Activated B cell treated with CpG ODN at 0.5 μM for 24 hours (primary cell): ENCODE results near the gene MACC1. TPM values are rescaled to one million over a fixed set of nuclear protein-coding genes. Genes with fewer than 3 reads are reported as not detected.
A peak's percentile ranks its signal among the peaks of the same experiment; 100 is the strongest.
"Not testable (repeated sequence)": the region's sequence is repeated elsewhere in the genome, so short reads cannot be mapped to it uniquely, and the experiment has no call there.

ENCODE experiments used
- ATAC-seq: fragments of 200-7000 bp; cut with Tn5 transposase; one replicate; pipeline ENCODE4 v1.10.0; 2021; ENCODE audit warnings: low read depth, mild to moderate bottlenecking, moderate library complexity
- CTCF ChIA-PET: fragments of 350-600 bp; sonication (Branson Sonifier 250); formaldehyde crosslinking; loops from one replicate; lab custom pipeline; 2021; ENCODE audit warnings: antibody characterized with exemption; lab: Charles Lee
- POLR2A ChIA-PET: fragments of 350-600 bp; sonication (Branson Sonifier 250); formaldehyde crosslinking; loops from one replicate; lab custom pipeline; 2021; ENCODE audit warnings: antibody characterized with exemption; lab: Charles Lee
- DNase-seq: peaks from one replicate; pipeline ENCODE4 v3.0.0; 2022
- H3K27ac Mint-ChIP-seq: one replicate; pipeline ENCODE4 v1.8.0; 2020; ENCODE audit warnings: mixed read lengths
- H3K27me3 Mint-ChIP-seq: one replicate; pipeline ENCODE4 v1.8.0; 2021; ENCODE audit warnings: mixed read lengths
- H3K36me3 Mint-ChIP-seq: one replicate; pipeline ENCODE4 v1.8.0; 2021; ENCODE audit warnings: low read depth, mixed read lengths
- H3K4me1 Mint-ChIP-seq: one replicate; pipeline ENCODE4 v1.8.0; 2021; ENCODE audit warnings: mixed read lengths
- H3K4me3 Mint-ChIP-seq: one replicate; pipeline ENCODE4 v1.8.0; 2020; ENCODE audit warnings: mild to moderate bottlenecking, mixed read lengths
- H3K9me3 Mint-ChIP-seq: one replicate; pipeline ENCODE4 v1.8.0; 2020; ENCODE audit warnings: mixed read lengths
- intact Hi-C: fragments of 100-400 bp; cut with micrococcal nuclease; formaldehyde crosslinking; loops from one replicate; pipeline ENCODE4 v1.15.1; 2024
- total RNA-seq: library from RNA; stranded (reverse); gene quantifications from 2 replicates; pipeline ENCODE4 v1.2.3, GENCODE V29; 2022
- TF ChIP-seq, protein P1 (sequence below): fragments of 200-600 bp; IDR thresholded peaks from one replicate; pipeline ENCODE4 v1.8.0; 2022; ENCODE audit warnings: antibody characterized with exemption, mild to moderate bottlenecking

The MACC1 gene
- total RNA-seq, 1 donor from 2014 or later: 20.3 TPM

DNA sequence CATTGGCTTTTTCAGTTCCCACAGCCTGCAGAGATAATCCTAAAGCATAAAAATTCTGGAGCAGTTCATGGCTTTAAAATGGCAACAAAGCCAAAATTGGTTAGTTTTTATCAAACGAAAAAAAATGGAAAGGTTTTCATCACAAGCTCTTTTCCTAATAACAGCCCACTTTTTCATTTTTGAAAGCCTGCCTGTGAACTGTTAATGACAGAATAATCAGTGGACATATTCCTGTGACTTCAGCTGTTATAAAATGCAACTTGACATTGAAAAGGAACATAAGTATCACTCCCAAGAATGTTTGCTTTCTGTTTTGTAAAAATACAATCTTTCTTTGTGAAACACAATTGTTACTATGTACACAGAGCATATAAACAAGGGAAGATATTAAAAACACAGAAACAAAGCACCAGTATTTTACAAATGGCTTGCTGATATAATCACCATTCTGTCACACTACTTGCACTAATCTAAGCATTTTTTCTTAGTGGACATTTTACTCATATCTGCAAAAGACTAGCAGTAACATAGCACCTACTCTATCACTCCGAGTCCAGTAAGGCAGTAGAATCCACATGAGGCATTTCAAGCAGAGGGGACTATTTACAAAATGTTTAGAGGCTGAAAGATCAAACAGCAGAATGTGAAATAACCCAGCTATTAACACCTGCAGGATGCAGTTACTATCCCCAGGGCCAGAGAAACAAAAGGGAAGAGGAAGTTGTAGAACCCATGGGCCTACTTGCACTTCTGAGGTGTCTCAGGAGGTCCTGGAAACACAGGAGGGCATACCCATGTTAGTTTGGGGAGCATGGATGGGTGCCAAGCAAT, 26.4 kb downstream of the MACC1 start:
- Mint-ChIP-seq H3K27me3 (no peaks in the 10 kb centered on the region), H3K9me3 (peaks cover 14% of the 10 kb centered on the region), H3K4me3 (peak overlapping the region; percentile 7), H3K27ac (peak overlapping the region; percentile 76), H3K36me3 (peaks cover 22% of the 10 kb centered on the region), H3K4me1 (peaks cover 51% of the 10 kb centered on the region)
- intact Hi-C loops: no loop called here
- CTCF ChIA-PET: interaction anchor here (0.9 kb wide), 1 partner anchor 18 kb away, joined by 3 read pairs; no protein-coding TSS in a partner anchor
- TF ChIP-seq, protein P1, sequence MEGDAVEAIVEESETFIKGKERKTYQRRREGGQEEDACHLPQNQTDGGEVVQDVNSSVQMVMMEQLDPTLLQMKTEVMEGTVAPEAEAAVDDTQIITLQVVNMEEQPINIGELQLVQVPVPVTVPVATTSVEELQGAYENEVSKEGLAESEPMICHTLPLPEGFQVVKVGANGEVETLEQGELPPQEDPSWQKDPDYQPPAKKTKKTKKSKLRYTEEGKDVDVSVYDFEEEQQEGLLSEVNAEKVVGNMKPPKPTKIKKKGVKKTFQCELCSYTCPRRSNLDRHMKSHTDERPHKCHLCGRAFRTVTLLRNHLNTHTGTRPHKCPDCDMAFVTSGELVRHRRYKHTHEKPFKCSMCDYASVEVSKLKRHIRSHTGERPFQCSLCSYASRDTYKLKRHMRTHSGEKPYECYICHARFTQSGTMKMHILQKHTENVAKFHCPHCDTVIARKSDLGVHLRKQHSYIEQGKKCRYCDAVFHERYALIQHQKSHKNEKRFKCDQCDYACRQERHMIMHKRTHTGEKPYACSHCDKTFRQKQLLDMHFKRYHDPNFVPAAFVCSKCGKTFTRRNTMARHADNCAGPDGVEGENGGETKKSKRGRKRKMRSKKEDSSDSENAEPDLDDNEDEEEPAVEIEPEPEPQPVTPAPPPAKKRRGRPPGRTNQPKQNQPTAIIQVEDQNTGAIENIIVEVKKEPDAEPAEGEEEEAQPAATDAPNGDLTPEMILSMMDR: no peak
- no peak for DNase-seq
- ATAC-seq: peak; percentile 63
- POLR2A ChIA-PET: interaction anchor here (0.7 to 1.7 kb wide), 4 partner anchors 10 to 48 kb away, joined by 3 to 4 read pairs (median 4); no protein-coding TSS in a partner anchor

DNA sequence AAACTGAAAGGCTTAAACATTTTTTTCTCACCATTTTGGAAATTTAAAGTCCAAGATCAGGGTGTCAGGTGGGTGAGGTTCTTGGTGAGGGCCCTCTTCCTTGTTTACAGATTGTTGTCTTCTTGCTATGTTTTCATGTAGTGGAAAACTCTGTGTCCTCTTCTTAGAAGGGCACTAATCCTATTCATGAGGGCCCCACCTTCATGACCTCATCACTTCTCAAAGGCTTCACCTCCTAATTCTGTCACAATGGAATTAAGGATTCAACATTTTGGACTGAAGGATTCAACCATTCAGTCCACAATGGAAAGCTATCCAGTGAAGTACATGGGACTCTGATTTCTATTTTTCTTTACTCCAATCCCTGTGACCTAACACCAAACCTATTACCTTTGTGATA, 27.3 kb downstream of the MACC1 start:
- POLR2A ChIA-PET: interaction anchor here (0.7 to 1.7 kb wide), 2 partner anchors 11 to 28 kb away, joined by 3 to 4 read pairs; no protein-coding TSS in a partner anchor
- no peak for ATAC-seq
- no peak for DNase-seq
- intact Hi-C loops: no loop called here
- Mint-ChIP-seq H3K4me3 (no peak overlapping the region), H3K27me3 (no peaks in the 10 kb centered on the region), H3K4me1 (peaks cover 49% of the 10 kb centered on the region), H3K9me3 (peaks cover 14% of the 10 kb centered on the region), H3K27ac (no peak overlapping the region), H3K36me3 (peaks cover 18% of the 10 kb centered on the region)
- TF ChIP-seq, protein P1: no peak
- CTCF ChIA-PET: no interaction called here

DNA sequence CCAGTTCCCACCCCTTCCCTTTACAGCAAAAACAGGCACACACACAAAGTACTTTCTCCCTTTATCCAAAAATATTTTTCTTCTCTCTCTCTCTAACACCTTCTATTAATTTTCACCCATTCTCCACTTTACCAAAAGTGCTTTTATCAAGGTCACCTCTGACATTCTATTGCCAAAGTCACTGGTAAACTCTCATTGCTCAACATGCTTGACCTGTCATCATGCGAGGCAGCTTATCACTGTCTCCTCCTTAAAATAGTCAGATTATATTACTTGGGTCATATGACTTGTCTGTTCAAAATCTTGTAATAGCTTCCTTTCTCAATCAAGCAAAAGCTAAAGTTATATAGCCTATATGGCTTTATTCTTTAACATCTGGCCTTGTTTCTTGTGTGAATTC, 28.6 kb downstream of the MACC1 start:
- ChIA-PET CTCF (no interaction called here), POLR2A (interaction anchor here (1.7 kb wide), 1 partner anchor 12 kb away, joined by 4 read pairs; no protein-coding TSS in a partner anchor)
- intact Hi-C loops: no loop called here
- peak overlapping the region; percentile 73 for H3K27ac Mint-ChIP-seq
- peaks cover 41% of the 10 kb centered on the region for H3K4me1 Mint-ChIP-seq
- TF ChIP-seq, protein P1: no peak
- no peaks in the 10 kb centered on the region for H3K27me3 Mint-ChIP-seq
- H3K4me3 Mint-ChIP-seq: no peak overlapping the region
- peaks cover 14% of the 10 kb centered on the region for H3K9me3 Mint-ChIP-seq
- ATAC-seq (no peak), DNase-seq (no peak)
- H3K36me3 Mint-ChIP-seq: peaks cover 18% of the 10 kb centered on the region

DNA sequence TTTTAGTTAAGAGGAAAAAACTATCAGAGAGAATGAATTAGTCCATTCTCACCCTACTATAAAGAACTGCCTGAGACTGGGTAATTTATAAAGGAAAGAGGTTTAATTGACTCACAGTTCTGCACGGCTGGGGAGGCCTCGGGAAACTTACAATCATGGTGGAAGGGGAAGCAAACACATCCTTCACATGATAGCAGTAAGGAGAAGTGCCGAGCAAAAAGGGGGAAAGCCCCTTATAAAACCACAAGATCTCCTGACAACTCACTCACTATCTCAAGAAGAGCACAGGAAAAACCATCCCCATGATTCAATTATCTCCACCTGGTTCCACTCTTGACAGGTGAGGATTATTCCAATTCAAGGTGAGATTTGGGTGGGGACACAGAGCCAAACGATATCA, 29.3 kb downstream of the MACC1 start:
- Mint-ChIP-seq H3K36me3 (peaks cover 18% of the 10 kb centered on the region), H3K27ac (peak overlapping the region; percentile 73), H3K4me1 (peaks cover 38% of the 10 kb centered on the region), H3K9me3 (peaks cover 14% of the 10 kb centered on the region), H3K4me3 (peak overlapping the region; percentile 25)
- intact Hi-C loops: loop anchor here (2.0 kb wide), 1 partner anchor 13 kb away; no protein-coding TSS in a partner anchor
- CTCF ChIA-PET, POLR2A ChIA-PET, H3K27me3 Mint-ChIP-seq, DNase-seq: not testable (repeated sequence)
- ATAC-seq: peak; percentile 63

DNA sequence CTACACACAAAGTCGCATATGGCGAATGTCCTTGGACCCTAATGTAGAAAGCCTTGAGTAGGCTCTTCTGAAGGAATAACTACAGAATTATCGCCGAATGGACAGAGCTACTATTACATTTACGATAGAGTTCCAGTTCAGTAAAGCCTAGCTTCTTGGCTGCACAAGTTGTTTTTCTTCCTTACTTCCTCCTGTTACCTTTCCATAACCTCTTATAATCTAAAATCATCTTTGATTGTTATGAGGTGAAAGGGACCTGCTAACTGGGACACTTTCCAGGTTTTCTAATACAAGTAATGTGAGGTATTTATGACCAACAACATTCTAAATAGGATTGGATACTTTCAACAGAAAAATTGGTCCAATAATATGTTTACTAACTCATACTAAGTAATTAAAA, 31.2 kb downstream of the MACC1 start:
- Mint-ChIP-seq H3K36me3 (peaks cover 18% of the 10 kb centered on the region), H3K4me1 (peaks cover 26% of the 10 kb centered on the region), H3K27me3 (no peaks in the 10 kb centered on the region), H3K27ac (no peak overlapping the region), H3K4me3 (no peak overlapping the region), H3K9me3 (peaks cover 14% of the 10 kb centered on the region)
- POLR2A ChIA-PET: interaction anchor here (1.6 kb wide), 1 partner anchor 34 kb away, joined by 5 read pairs; no protein-coding TSS in a partner anchor
- CTCF ChIA-PET: no interaction called here
- DNase-seq (no peak), ATAC-seq (no peak)
- intact Hi-C loops: loop anchor here (2.0 kb wide), 1 partner anchor 15 kb away; no protein-coding TSS in a partner anchor
- TF ChIP-seq, protein P1: no peak
